Central memory CD4-positive, alpha-beta T cell (primary cell): ENCODE data around the gene ACAD8.
"Not testable (repeated sequence)": the region's sequence is repeated elsewhere in the genome, so short reads cannot be mapped to it uniquely, and the experiment has no call there.

ENCODE experiments used
- DNase-seq: peaks from one replicate; pipeline ENCODE4 v3.0.0; 2022

Gene ACAD8

DNA sequence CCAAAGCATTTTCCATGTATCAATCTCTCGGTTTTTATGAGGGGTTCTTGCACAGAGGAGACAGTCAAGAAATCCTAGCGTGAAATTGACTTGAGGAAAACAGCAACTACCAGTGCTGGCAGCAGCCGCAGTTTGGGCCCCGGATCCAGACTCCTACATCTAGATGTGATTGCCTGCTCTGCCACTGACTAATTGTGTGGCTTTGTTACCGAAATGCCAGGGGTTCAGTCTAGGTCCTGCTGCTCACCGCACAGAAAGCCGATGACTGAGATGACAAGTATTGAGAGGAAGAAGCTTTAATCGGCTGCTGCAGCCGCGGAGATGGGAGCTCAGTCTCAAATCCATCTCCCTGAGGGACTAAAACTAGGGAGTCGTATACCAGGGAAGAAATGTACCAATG lies 14.6 kb downstream of the ACAD8 start:
- DNase-seq: no peak

- DNase-seq: peak; percentile 45
Measured at GRCh38 chr11:134270250-134270714, 16.9 kb downstream of the ACAD8 start.

- no peak for DNase-seq
Measured at GRCh38 chr11:134271978-134272377, 18.6 kb downstream of the ACAD8 start.

GRCh38 chr11:134272381-134273316 lies 19.3 kb downstream of the ACAD8 start:
- DNase-seq: no peak

DNA sequence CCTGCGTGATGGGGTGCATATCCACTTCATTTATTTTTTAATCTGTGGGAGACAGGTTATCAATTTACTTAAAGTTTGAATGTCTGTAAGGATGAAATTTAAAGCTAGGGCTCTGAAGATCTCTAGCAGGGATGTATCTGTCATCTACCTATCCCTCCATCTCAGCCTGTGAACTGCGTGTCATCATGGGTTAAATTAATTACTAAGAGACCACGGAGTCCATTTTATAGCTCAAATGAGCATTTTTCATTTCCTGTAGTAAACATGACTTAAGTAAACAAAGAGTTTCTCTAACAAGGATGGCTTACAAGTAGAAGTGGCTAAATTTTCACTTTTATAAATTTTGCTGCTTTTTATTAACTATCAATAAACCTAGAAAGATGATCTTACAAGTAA lies 19.9 kb downstream of the ACAD8 start:
- DNase-seq: no peak

GRCh38 chr11:134275188-134275533 lies 21.8 kb downstream of the ACAD8 start:
- DNase-seq: no peak

- peak; percentile 75 for DNase-seq
Measured at GRCh38 chr11:134275534-134276395, 22.4 kb downstream of the ACAD8 start, which contains the start of gene GLB1L3. Gene GLB1L3 (plus strand): TSS chr11:134276379. CDS start chr11:134276741, 362 bp downstream.

DNA sequence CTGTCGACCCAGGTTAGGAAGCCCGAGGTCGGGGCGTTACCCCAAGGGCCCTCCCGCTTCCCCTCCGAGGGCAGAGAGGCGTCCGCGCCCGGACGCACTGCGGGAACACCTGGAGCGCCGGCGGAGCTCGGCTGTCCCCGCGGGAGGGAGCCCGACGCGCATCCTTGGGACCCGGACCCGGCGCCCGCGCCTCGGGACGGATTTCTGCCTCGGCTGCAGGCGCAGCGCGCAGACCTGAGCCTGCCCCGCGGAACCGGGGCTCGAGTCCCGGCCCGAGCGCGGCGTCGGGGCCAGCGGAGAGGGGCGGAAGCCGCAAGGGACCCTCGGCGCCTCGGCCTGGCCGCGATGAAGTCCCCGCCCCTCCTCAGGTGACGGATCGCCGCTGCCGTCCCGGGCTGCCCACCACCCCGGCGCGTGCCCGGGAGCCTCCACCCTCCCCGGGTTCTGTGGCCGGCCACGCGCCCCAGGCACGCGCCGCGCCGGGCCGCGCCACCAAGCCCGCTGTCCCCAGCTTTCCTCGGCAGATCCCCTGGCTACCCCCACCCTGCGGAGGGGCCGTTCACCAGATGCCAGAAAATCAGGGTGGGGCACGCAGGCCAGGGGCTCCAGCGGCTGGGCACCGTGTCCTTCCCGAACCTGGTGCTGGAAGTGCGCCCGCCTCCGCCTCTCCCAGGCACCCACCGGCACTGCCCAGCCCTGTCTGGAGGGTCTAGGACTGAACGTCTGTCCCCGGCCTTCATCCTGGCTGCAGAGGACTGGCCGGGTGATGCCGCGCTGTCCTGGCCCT lies 23.2 kb downstream of the ACAD8 start:
- no peak for DNase-seq

- no peak for DNase-seq
Measured at GRCh38 chr11:134277183-134278001, 24.0 kb downstream of the ACAD8 start.

DNA sequence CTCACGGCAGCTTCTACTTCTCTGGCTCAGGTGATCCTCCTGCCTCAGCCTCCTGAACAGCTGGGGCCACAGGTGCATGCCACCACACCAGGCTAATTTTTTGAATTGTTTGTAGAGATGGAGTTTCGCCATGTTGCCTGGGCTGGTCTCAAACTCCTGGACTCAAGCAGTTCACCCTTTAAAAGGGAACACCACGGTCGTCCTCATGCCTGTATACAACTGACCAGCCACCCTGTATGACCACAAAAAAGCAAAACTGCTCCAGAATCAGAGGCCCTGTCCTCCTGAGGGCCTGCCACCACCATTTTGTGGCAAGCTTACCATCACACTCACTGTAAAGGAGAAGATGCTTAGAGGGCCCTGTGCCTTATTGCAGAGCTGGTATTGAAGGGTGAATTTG lies 25.0 kb downstream of the ACAD8 start:
- no peak for DNase-seq

DNA sequence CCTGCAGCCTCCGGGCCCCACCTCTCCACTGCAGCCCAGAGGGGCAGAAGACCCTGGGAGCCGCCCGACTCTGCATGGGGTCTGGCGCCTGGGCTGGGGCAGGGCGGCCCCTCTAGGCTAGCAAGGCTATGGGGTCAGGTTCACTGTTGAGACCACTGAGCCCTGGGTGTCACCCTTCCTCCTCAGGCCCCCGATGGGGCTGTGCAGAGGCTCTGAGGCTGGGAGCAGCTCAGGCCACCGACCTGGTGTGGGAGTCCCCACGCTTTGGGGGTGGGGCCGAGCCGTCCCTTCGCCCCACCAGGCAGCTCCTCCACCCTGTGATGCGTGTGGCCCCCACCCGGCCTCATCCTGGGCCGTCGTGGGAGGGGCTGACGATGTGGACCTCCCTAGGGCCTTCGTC lies 28.3 kb downstream of the ACAD8 start:
- DNase-seq: not testable (repeated sequence)

DNA sequence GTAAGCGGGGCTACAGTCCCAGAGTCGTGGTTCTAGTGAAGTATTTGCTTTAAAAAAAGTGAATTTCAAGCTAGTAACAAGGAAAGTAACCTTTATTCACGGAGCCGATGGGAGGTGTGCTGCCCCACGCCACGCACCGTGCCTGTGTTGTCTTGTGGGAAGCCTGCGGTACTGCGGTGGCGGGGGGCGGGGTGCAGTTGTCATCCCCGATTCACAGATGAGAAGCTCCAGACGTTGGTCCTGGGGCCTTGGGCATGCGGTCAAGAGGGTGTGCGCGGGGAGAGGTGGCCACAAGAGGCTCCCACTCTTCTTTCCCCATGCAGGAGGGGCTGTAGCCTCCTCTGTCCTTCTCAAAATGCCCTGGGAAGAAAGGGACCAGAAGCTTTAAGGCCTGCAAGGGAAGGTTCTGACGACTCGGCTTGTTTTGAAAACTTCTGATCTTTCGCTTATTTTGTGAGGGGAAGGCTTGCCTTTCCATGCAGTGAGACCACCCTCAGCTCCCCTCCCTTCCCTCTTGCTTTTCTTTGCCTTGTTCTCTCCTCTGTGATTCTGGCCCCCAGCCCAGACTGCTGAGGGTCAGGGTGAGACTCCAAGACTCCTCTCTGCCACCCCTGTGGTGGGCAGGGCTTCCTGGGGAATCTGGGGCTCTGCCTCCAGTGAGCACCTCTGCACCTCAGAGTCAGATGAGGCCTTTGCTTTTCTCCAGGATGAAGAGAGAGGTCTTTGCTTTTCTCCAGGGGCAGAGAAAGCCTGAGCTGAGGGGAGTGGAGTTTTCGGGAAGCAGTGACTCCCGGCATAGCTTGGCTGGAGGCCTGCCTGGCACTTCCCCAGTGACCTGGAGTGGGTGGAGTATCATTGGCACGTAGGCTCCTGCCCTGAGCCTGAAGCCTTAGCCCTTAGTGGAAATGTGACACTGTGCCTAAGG lies 29.0 kb downstream of the ACAD8 start:
- DNase-seq: no peak

DNA sequence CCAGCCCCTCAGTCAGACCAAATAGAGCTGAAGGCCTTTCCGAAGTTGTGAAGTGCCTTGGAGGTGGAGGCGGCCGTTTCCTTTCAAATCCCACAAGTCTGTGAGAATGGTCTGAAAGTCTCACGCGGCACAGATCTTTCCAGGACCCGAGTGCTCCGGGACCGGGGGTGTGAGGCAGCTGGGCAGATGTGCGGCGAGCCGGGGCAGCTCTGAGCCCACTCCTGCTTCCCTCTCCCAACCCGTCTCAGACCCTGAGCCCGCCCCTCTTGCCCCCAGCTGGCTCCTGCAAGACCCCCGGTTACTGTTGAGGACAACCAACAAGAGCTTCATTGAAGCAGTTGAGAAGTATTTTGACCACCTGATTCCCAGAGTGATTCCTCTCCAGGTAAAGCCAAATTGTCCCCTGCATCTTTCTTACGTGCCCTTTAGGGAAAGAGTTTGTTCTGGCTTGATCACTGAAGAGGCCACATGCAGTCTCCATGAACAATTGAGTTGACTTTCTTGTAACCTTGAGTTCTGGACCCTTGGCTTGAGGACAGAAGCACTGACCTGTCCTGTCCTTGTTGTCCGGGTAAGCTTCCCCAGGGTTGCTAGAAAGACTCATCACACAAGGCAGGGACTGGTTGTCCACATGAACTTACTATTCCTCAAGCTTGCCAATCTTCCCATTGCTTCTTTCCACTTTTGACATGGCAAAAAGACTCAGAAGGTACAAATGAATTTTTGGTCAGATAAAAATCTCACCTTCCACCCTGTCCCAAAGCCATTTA lies 30.3 kb downstream of the ACAD8 start:
- DNase-seq: no peak

GRCh38 chr11:134284349-134284748 lies 31.0 kb downstream of the ACAD8 start:
- DNase-seq: not testable (repeated sequence)

DNA sequence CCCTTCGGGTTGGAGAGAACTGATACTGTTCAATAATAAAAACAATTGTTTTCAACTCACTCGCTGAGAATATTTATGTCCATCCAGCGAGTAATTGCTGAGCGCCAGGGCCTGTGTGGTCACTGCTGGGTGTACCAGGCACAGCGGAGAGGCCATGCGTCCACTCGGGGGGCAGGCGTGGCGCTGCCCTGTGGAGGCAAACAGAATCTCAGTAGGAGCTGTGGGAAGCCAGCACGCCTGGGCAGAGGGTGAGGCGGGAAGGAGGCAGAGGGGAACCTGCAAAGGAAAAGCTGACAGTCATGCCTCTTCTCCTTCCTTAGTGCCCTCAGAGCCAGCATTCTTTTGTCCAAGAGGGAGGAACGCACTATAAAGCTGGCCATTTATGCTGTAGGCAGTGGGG lies 34.2 kb downstream of the ACAD8 start:
- DNase-seq: no peak

DNA sequence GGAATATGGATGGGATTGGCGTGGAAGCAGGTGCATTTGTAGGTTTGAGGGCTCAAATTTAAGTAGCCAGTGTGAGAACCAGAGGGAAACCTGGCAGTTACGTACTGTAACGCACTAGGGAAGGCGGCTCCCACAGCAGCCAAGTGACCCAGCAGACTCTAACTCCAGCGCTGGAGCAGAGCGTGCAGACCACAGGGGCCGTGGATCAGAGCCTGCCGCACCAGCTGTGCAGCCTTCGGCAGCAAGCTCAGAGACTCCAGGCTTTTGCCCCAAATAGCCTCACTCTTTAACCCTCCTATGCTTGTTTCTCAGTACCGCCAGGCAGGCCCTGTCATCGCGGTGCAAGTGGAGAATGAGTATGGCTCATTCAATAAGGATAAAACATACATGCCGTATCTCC lies 35.1 kb downstream of the ACAD8 start:
- no peak for DNase-seq

DNA sequence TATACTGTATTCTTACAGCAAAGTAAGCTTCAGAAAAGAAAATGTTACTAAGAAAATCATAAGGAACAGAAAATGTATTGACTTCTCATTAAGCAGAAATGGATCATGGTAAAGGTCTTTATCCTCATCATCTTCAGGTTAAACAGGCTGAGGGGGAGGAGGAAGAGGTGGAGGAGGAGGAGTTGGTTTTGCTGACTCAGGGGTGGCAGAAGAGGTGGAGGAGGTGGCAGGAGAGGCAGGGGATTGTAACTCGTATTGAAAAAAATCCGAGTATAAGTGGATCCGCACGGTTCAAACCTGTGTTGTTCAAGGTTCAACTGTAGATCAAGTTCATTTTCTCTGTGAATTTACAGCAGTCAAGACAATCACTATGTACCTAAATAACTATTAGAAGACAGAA lies 35.8 kb downstream of the ACAD8 start:
- no peak for DNase-seq

GRCh38 chr11:134289789-134290188 lies 36.4 kb downstream of the ACAD8 start:
- no peak for DNase-seq

GRCh38 chr11:134290646-134291045 lies 37.3 kb downstream of the ACAD8 start:
- no peak for DNase-seq

GRCh38 chr11:134291196-134291595 lies 37.8 kb downstream of the ACAD8 start:
- no peak for DNase-seq
